Endothelial cell of umbilical vein (primary cell): ENCODE measurements around the gene KRTAP4-9. TPM values are rescaled to one million over a fixed set of nuclear protein-coding genes. Genes with fewer than 3 reads are reported as not detected.

Experiments
- BruUV-seq: library from RNA; stranded (reverse); fragments of 400-500 nt; replicated peaks from 2 replicates; lab custom pipeline; 2021; lab: Mats Ljungman, UMichigan
- CTCF ChIA-PET: fragments of 300-600, 350-600 bp; sonication (Branson Sonifier 250); formaldehyde crosslinking; loops from one replicate; lab custom pipeline; 2021; ENCODE audit warnings: antibody characterized with exemption, inconsistent platforms; lab: Charles Lee
- POLR2A ChIA-PET: fragments of 300-600, 350-600 bp; sonication (Branson Sonifier 250); formaldehyde crosslinking; loops from one replicate; lab custom pipeline; 2021; ENCODE audit warnings: antibody characterized with exemption, inconsistent platforms; lab: Charles Lee
- DNase-seq: peaks from one replicate; pipeline ENCODE4 v3.0.0-alpha.2; 2011; ENCODE audit warnings: low read depth, low spot score
- FAIRE-seq: peaks from 2 replicates; lab custom pipeline; 2011; peaks lifted over from hg19 to GRCh38; lab: Jason Lieb, UNC
- H2AFZ ChIP-seq: 2 replicates; pipeline ENCODE4 v1.6.0; 2012; ENCODE audit warnings: low read depth, low read length, control low read depth, inconsistent platforms
- H3K27ac ChIP-seq: 2 replicates; pipeline ENCODE4 v1.5.1; 2011; ENCODE audit warnings: low read depth, mild to moderate bottlenecking, control low read depth, low read length, moderate library complexity; ENCODE audit not compliant: insufficient read depth
- H3K27me3 ChIP-seq, 2 experiments: 2 replicates each; pipeline versions ENCODE4 v1.6.0 to v1.6.1; 2011; ENCODE audit warnings: low read length in 2 of 2, mixed read lengths in 1 of 2; ENCODE audit not compliant: control insufficient read depth in 2 of 2, insufficient read depth in 2 of 2
- H3K36me3 ChIP-seq, 2 experiments: 2 replicates in 1 of 2; 3 replicates in 1 of 2; pipeline ENCODE4 v1.5.1; 2011; ENCODE audit warnings: low read length in 2 of 2, mild to moderate bottlenecking in 1 of 2, moderate library complexity in 1 of 2; ENCODE audit not compliant: control insufficient read depth in 2 of 2, insufficient read depth in 2 of 2; ENCODE audit errors: extremely low read depth in 1 of 2
- H3K4me1 ChIP-seq: 3 replicates; pipeline ENCODE4 v1.5.1; 2011; ENCODE audit warnings: mild to moderate bottlenecking, low read length; ENCODE audit not compliant: control insufficient read depth, insufficient read depth; ENCODE audit errors: extremely low read depth
- H3K4me2 ChIP-seq: 2 replicates; pipeline ENCODE4 v1.6.1; 2011; ENCODE audit warnings: low read length, control low read depth, mixed read lengths; ENCODE audit not compliant: insufficient read depth
- H3K4me3 ChIP-seq, 3 experiments: fragments of 200-600 bp in 1 of 3; sonication (generic), shearing (Covaris generic) in 1 of 3; replicated peaks in 1 of 3; 2 replicates each; pipeline ENCODE4 v1.5.1; 2011 to 2016; ENCODE audit warnings: control low read depth in 3 of 3, low read length in 3 of 3, mild to moderate bottlenecking in 2 of 3, inconsistent platforms in 1 of 3, low read depth in 1 of 3, moderate library complexity in 1 of 3; ENCODE audit not compliant: insufficient read depth in 1 of 3
- H3K79me2 ChIP-seq: 2 replicates; pipeline ENCODE4 v1.6.0; 2012; ENCODE audit warnings: low read length, inconsistent platforms; ENCODE audit not compliant: control insufficient read depth, insufficient read depth
- H3K9ac ChIP-seq: replicated peaks from 2 replicates; pipeline ENCODE3; 2011; ENCODE audit warnings: low read length, control low read depth; ENCODE audit not compliant: insufficient read depth; ENCODE audit errors: extremely low read depth
- H3K9me1 ChIP-seq: replicated peaks from 3 replicates; pipeline ENCODE4 v1.6.0; 2011; ENCODE audit warnings: mild to moderate bottlenecking, low read length; ENCODE audit not compliant: control insufficient read depth, insufficient read depth; ENCODE audit errors: extremely low read depth
- H3K9me3 ChIP-seq: replicated peaks from 2 replicates; pipeline ENCODE4 v1.5.1; 2012; ENCODE audit warnings: low read length, inconsistent platforms; ENCODE audit not compliant: control insufficient read depth, insufficient read depth
- H4K20me1 ChIP-seq: replicated peaks from 2 replicates; pipeline ENCODE3; 2011; ENCODE audit warnings: mild to moderate bottlenecking, low read length; ENCODE audit not compliant: control insufficient read depth, insufficient read depth; ENCODE audit errors: extremely low read depth
- CTCF ChIP-seq, 2 donors: IDR thresholded peaks; 1 replicate in 1 of 2; 2 replicates in 1 of 2; pipeline ENCODE4 v1.5.1; 2011; ENCODE audit warnings: low read length in 2 of 2, mild to moderate bottlenecking in 2 of 2, moderate library complexity in 2 of 2, control low read depth in 1 of 2, inconsistent platforms in 1 of 2, low read depth in 1 of 2; ENCODE audit not compliant: insufficient read depth in 1 of 2; ENCODE audit errors: extremely low read depth in 1 of 2
- EZH2 ChIP-seq: IDR thresholded peaks from 2 replicates; pipeline ENCODE4 v1.6.1; 2012; ENCODE audit warnings: borderline replicate concordance, low read depth, mild to moderate bottlenecking, moderate library complexity, low read length, inconsistent platforms; ENCODE audit not compliant: severe bottlenecking
- FOS ChIP-seq: IDR thresholded peaks from 2 replicates; pipeline ENCODE4 v1.6.1; 2011; ENCODE audit warnings: mild to moderate bottlenecking, low read length, moderate library complexity, borderline replicate concordance; ENCODE audit not compliant: insufficient read depth
- GATA2 ChIP-seq: IDR thresholded peaks from 2 replicates; pipeline ENCODE4 v1.7.0; 2011; ENCODE audit warnings: low read depth, mild to moderate bottlenecking, moderate library complexity, mixed read lengths, low read length; ENCODE audit not compliant: insufficient read length, insufficient read depth
- JUN ChIP-seq: IDR thresholded peaks from 2 replicates; pipeline ENCODE4 v1.6.1; 2011; ENCODE audit warnings: borderline replicate concordance, low read depth; ENCODE audit not compliant: insufficient read length, insufficient read depth
- MAX ChIP-seq: IDR thresholded peaks from 2 replicates; pipeline ENCODE4 v1.6.1; 2011; ENCODE audit not compliant: insufficient read depth, insufficient read length
- MYC ChIP-seq: IDR thresholded peaks from one replicate; pipeline ENCODE4 v1.6.1; 2011; ENCODE audit warnings: mild to moderate bottlenecking, low read depth, low read length
- POLR2A ChIP-seq: IDR thresholded peaks from 2 replicates; pipeline ENCODE4 v1.6.1; 2012; ENCODE audit warnings: low read depth, mild to moderate bottlenecking, control low read depth, low read length
- POLR2AphosphoS5 ChIP-seq: IDR thresholded peaks from 2 replicates; pipeline ENCODE4 v1.6.1; 2012; ENCODE audit warnings: low read depth, mild to moderate bottlenecking, control low read depth, low read length, moderate library complexity; ENCODE audit not compliant: insufficient read depth
- dilution Hi-C: fragments of 300-500 bp; cut with MboI; formaldehyde crosslinking; loops from one replicate; pipeline ENCODE4 v1.15.0; 2019; ENCODE audit warnings: low sequenced_read_pairs; ENCODE audit not compliant: extremely low pct_ligation_motif_present
- intact Hi-C: fragments of 100-400 bp; cut with micrococcal nuclease; formaldehyde crosslinking; loops from one replicate; pipeline ENCODE4 v1.10.0; 2022
- polyA plus RNA-seq, 4 experiments: library from polyadenylated mRNA; depleted of rRNA in 3 of 4; stranded (reverse) in 3 of 4; unstranded in 1 of 4; fragments of >200 nt; gene quantifications; 2 replicates each; pipeline versions ENCODE4 v1.2.1 to v1.2.3, GENCODE V29; 2011 to 2012; ENCODE audit warnings: missing spikeins in 1 of 4
- total RNA-seq: library from RNA; stranded (reverse); gene quantifications from 2 replicates; pipeline ENCODE4 v1.2.3, GENCODE V29; 2021

The KRTAP4-9 gene
- total and polyA plus RNA-seq, 2 donors (not counting 3 experiments of a cell fraction or from before 2014, with no cell fraction given): not detected

GRCh38 chr17:41101586-41102259 lies 3.5 kb upstream of the KRTAP4-9 start, which contains the start of gene KRTAP4-16:
KRTAP4-16 (minus strand) TSS chr17:41102209; CDS start chr17:41102209, 0 bp downstream.
- Histone ChIP-seq H3K27me3 (no peaks in the 10 kb centered on the region), H3K27ac (no peak within 1 kb of the TSS), H3K36me3 (no peaks in the 10 kb centered on the region), H3K4me1 (peaks cover 2% of the 10 kb centered on the region), H3K9me1 (no peaks in the 10 kb centered on the region), H3K9me3 (no peaks in the 10 kb centered on the region), H3K9ac (no peak within 1 kb of the TSS), H3K79me2 (no peaks in the 10 kb centered on the region), H4K20me1 (no peaks in the 10 kb centered on the region), H2AFZ (no peak within 1 kb of the TSS), H3K4me2 (no peak within 1 kb of the TSS), H3K4me3 (no peak within 1 kb of the TSS)
- DNase-seq (no peak), FAIRE-seq (no peak)
- dilution Hi-C loops: no loop called here
- TF ChIP-seq POLR2A (no peak), MYC (no peak), POLR2AphosphoS5 (no peak), FOS (no peak), CTCF (IDR thresholded peaks at IDR 0.05; ENCODE audit: extremely low read depth in 1 of 2, insufficient read depth in 1 of 2, low read depth in 1 of 2, low read length in 2 of 2) (no peak), JUN (no peak), EZH2 (no peak), MAX (no peak), GATA2 (no peak)
- BruUV-seq: no TSS peak
- ChIA-PET POLR2A (no interaction called here), CTCF (no interaction called here)
- intact Hi-C loops: no loop called here
